ENCODE results near the gene ABCC5.
A peak's percentile ranks its signal among the peaks of the same experiment; 100 is the strongest.
"Not testable (repeated sequence)": the region's sequence is repeated elsewhere in the genome, so short reads cannot be mapped to it uniquely, and the experiment has no call there.

The ABCC5 gene

GRCh38 chr3:184030536-184030935, 12.9 kb upstream of the ABCC5 start:
- TF ChIP-seq CTCF (conservative IDR thresholded peaks at IDR 0.05; ENCODE audit: low read length) = no peak
- DNase-seq (ENCODE audit: low read depth) = no peak
- H3K4me3 ChIP-seq (ENCODE audit: low read length) = no peak overlapping the region

- TF ChIP-seq CTCF (conservative IDR thresholded peaks at IDR 0.05; ENCODE audit: low read length) = no peak
- H3K4me3 ChIP-seq (ENCODE audit: low read length) = no peak overlapping the region
- DNase-seq (ENCODE audit: low read depth) = no peak
Observed at GRCh38 chr3:184029443-184029842, 11.8 kb upstream of the ABCC5 start.

- H3K4me3 ChIP-seq (ENCODE audit: low read length) = not testable (repeated sequence)
Observed at GRCh38 chr3:184028275-184028890, 10.7 kb upstream of the ABCC5 start.

GRCh38 chr3:184025256-184025655, 7.6 kb upstream of the ABCC5 start:
- not testable (repeated sequence) for DNase-seq (ENCODE audit: low read depth); H3K4me3 ChIP-seq (ENCODE audit: low read length)

More at GRCh38 chr3:184028275-184028890, 10.7 kb upstream of the ABCC5 start:
- DNase-seq (ENCODE audit: low read depth) = not testable (repeated sequence)

- TF ChIP-seq CTCF (conservative IDR thresholded peaks at IDR 0.05; ENCODE audit: low read length) = no peak
- peak; percentile 16 for DNase-seq (ENCODE audit: low read depth)
- H3K4me3 ChIP-seq (ENCODE audit: low read length) = no peak overlapping the region
Observed at GRCh38 chr3:184022323-184022722, 4.6 kb upstream of the ABCC5 start.

- H3K4me3 ChIP-seq (ENCODE audit: low read length) = peak overlapping the region; percentile 100
- DNase-seq (ENCODE audit: low read depth) = no peak
- TF ChIP-seq CTCF (conservative IDR thresholded peaks at IDR 0.05; ENCODE audit: low read length) = no peak
Observed at GRCh38 chr3:184018424-184018973, 815 bp upstream of the ABCC5 start.

GRCh38 chr3:184016811-184017671, 643 bp downstream of the ABCC5 start:
- peak; percentile 47 for DNase-seq (ENCODE audit: low read depth)
- TF ChIP-seq CTCF (conservative IDR thresholded peaks at IDR 0.05; ENCODE audit: low read length) = 0 out of 2 replicates have a peak, but pooled peaks have one; percentile 27
- peak overlapping the region; percentile 100 for H3K4me3 ChIP-seq (ENCODE audit: low read length)

- no peak for TF ChIP-seq CTCF (conservative IDR thresholded peaks at IDR 0.05; ENCODE audit: low read length)
- DNase-seq (ENCODE audit: low read depth) = no peak
- H3K4me3 ChIP-seq (ENCODE audit: low read length) = no peak overlapping the region
Observed at GRCh38 chr3:184016169-184016570, 1.5 kb downstream of the ABCC5 start.

All from AG10803 (cell line).